HepG2 (cell line): Measurements from ENCODE around the gene FN1. TPM values are rescaled to one million over a fixed set of nuclear protein-coding genes. Genes with fewer than 3 reads are reported as not detected.
A peak's percentile ranks its signal among the peaks of the same experiment; 100 is the strongest.

Experiments
- ATF4 ChIP-seq, 2 experiments: fragments of 450-650 bp in 1 of 2; sonication (generic) in 1 of 2; formaldehyde crosslinking; IDR thresholded peaks; 2 replicates each; pipeline versions ENCODE4 v1.5.0 to v1.8.0; 2020 to 2022; ENCODE audit warnings: mild to moderate bottlenecking in 1 of 2, missing genetic modification reagents in 1 of 2
- CCAR2 ChIP-seq: fragments of 200-400 bp; formaldehyde crosslinking; optimal IDR thresholded peaks from 2 replicates; pipeline ENCODE3; 2018; ENCODE audit warnings: low read depth, mild to moderate bottlenecking, low read length, moderate library complexity
- FOSL1 ChIP-seq: sonication (generic); formaldehyde crosslinking; IDR thresholded peaks from 2 replicates; pipeline ENCODE4 v1.9.0; 2021; ENCODE audit warnings: missing genetic modification reagents, borderline replicate concordance
- HNRNPH1 ChIP-seq: fragments of 200-400 bp; formaldehyde crosslinking; optimal IDR thresholded peaks from 2 replicates; pipeline ENCODE3; 2017; ENCODE audit warnings: mild to moderate bottlenecking, low read depth, low read length
- HNRNPK ChIP-seq: fragments of 200-400 bp; formaldehyde crosslinking; IDR thresholded peaks from 2 replicates; pipeline ENCODE4 v1.6.1; 2018; ENCODE audit warnings: low read length, low read depth, moderate library complexity, mild to moderate bottlenecking; ENCODE audit not compliant: poor library complexity, severe bottlenecking
- KMT2A ChIP-seq: sonication (generic); formaldehyde crosslinking; IDR thresholded peaks from 2 replicates; pipeline ENCODE4 v1.4.0; 2020; ENCODE audit warnings: missing genetic modification reagents
- LRRFIP1 ChIP-seq: sonication (generic); formaldehyde crosslinking; conservative IDR thresholded peaks from 2 replicates; pipeline ENCODE4 v1.4.0; 2020; ENCODE audit warnings: missing genetic modification reagents
- MAF1 ChIP-seq: sonication (generic); formaldehyde crosslinking; IDR thresholded peaks from 2 replicates; pipeline ENCODE4 v1.5.0; 2020; ENCODE audit warnings: missing genetic modification reagents, borderline replicate concordance
- NFRKB ChIP-seq: fragments of 450-650 bp; IDR thresholded peaks from 2 replicates; pipeline ENCODE4 v1.6.1; 2017
- PREB ChIP-seq: sonication (generic); formaldehyde crosslinking; IDR thresholded peaks from 2 replicates; pipeline ENCODE4 v1.4.0; 2020; ENCODE audit warnings: missing genetic modification reagents
- THRA ChIP-seq: sonication (generic); formaldehyde crosslinking; IDR thresholded peaks from 2 replicates; pipeline ENCODE4 v1.4.0; 2020; ENCODE audit warnings: missing genetic modification reagents, borderline replicate concordance
- TRIM24 ChIP-seq: sonication (generic); formaldehyde crosslinking; IDR thresholded peaks from 2 replicates; pipeline ENCODE4 v1.8.0; 2022; ENCODE audit warnings: mild to moderate bottlenecking, missing genetic modification reagents
- YEATS4 ChIP-seq: sonication (generic); formaldehyde crosslinking; IDR thresholded peaks from 2 replicates; pipeline ENCODE4 v1.4.0; 2020; ENCODE audit warnings: missing genetic modification reagents, borderline replicate concordance
- ZBTB3 ChIP-seq: sonication (generic); formaldehyde crosslinking; IDR thresholded peaks from 2 replicates; pipeline ENCODE4 v1.4.0; 2020; ENCODE audit warnings: low read depth, mild to moderate bottlenecking, moderate library complexity, missing genetic modification reagents, borderline replicate concordance
- ZNF205 ChIP-seq: IDR thresholded peaks from 2 replicates; pipeline ENCODE4 v1.6.1; 2018; ENCODE audit warnings: missing biosample characterization, missing genetic modification reagents
- ZNF207 ChIP-seq: fragments of 450-650 bp; IDR thresholded peaks from 2 replicates; pipeline ENCODE4 v1.6.1; 2016; ENCODE audit warnings: antibody characterized with exemption, borderline replicate concordance
- ZNF292 ChIP-seq: sonication (generic); formaldehyde crosslinking; IDR thresholded peaks from 2 replicates; pipeline ENCODE4 v1.8.1; 2022; ENCODE audit warnings: mild to moderate bottlenecking, low read depth, missing genetic modification reagents, borderline replicate concordance
- ZNF577 ChIP-seq: sonication (generic); formaldehyde crosslinking; IDR thresholded peaks from 2 replicates; pipeline ENCODE4 v1.4.0; 2020; ENCODE audit warnings: mild to moderate bottlenecking, low read depth, missing genetic modification reagents, borderline replicate concordance
- ZNF646 ChIP-seq: sonication (generic); formaldehyde crosslinking; IDR thresholded peaks from 2 replicates; pipeline ENCODE4 v1.9.0; 2021; ENCODE audit warnings: mild to moderate bottlenecking, missing genetic modification reagents
- polyA plus RNA-seq, 8 experiments: library from polyadenylated mRNA; depleted of rRNA in 3 of 8; stranded (reverse) in 7 of 8; unstranded in 1 of 8; fragments of >200 nt; fragmentation: Illumina TruSeq in 4 of 8; extraction: Trizol in 4 of 8; gene quantifications; 2 replicates each; pipeline versions ENCODE4 v1.2.1 to v1.2.3, GENCODE V29; 2011 to 2016; ENCODE audit warnings: low read depth in 4 of 8, missing spikeins in 1 of 8, mixed read lengths in 1 of 8; ENCODE audit not compliant: insufficient read depth in 1 of 8
- total RNA-seq, 5 experiments: library from RNA; depleted of rRNA; stranded (reverse); fragments of >200 nt; fragmentation: Illumina TruSeq; extraction: Trizol; gene quantifications; 2 replicates each; pipeline ENCODE4 v1.2.3, GENCODE V29; 2016; ENCODE audit warnings: low read depth in 1 of 5

Gene FN1
- total and polyA plus RNA-seq, 2 of the 13 experiments (the other 11 are each of a cell fraction or from before 2014, with no cell fraction given), result 1,847 to 6,471 TPM

- TF ChIP-seq LRRFIP1 (no peak), ZNF577 (CRISPR knock-in tag) (no peak), NFRKB (no peak), ZBTB3 (no peak), KMT2A (CRISPR knock-in tag) (0 out of 2 replicates have a peak, but pooled peaks have one; percentile 23), ZNF646 (CRISPR knock-in tag) (no peak), THRA (CRISPR knock-in tag) (no peak), ZNF207 (no peak), CCAR2 (no peak), ZNF205 (CRISPR knock-in tag) (no peak), ATF4 (CRISPR knock-in tag; IDR thresholded peaks at IDR 0.05) (no peak), HNRNPK (no peak), TRIM24 (CRISPR knock-in tag) (no peak), FOSL1 (CRISPR knock-in tag) (no peak), YEATS4 (CRISPR knock-in tag) (no peak), HNRNPH1 (no peak), PREB (CRISPR knock-in tag) (no peak), ZNF292 (CRISPR knock-in tag) (no peak), MAF1 (CRISPR knock-in tag) (no peak)
These were observed 22.4 kb downstream of the FN1 start (continued) for GRCh38 chr2:215413484-215413777.
